Thyroid gland (tissue), 4 donors: ENCODE data around the gene KDM5B. TPM values are rescaled to one million over a fixed set of nuclear protein-coding genes. Genes with fewer than 3 reads are reported as not detected.
"Not testable (repeated sequence)": the region's sequence is repeated elsewhere in the genome, so short reads cannot be mapped to it uniquely, and the experiment has no call there.

Experiments used
- DNase-seq, 2 donors: peaks; one replicate each; pipeline ENCODE4 v3.0.0-alpha.2; 2019
- H3K27ac ChIP-seq, 3 donors: fragments of 200-600 bp; sonication (generic); 1 replicate in 2 of 3; 2 replicates in 1 of 3; pipeline ENCODE4 v1.5.1; 2016 to 2019; ENCODE audit warnings: mild to moderate bottlenecking in 1 of 3, moderate library complexity in 1 of 3
- H3K27me3 ChIP-seq: fragments of 200-600 bp; sonication (generic); one replicate; pipeline ENCODE4 v1.5.1; 2019
- H3K36me3 ChIP-seq, 2 donors: fragments of 200-600 bp; sonication (generic); one replicate each; pipeline ENCODE4 v1.5.1; 2016 to 2019
- H3K4me1 ChIP-seq, 2 donors: fragments of 200-600 bp; sonication (generic); one replicate each; pipeline ENCODE4 v1.5.1; 2017 to 2019
- H3K4me3 ChIP-seq, 3 donors: fragments of 200-600 bp; sonication (generic); replicated peaks in 1 of 3; 1 replicate in 2 of 3; 2 replicates in 1 of 3; pipeline ENCODE4 v1.5.1; 2016; ENCODE audit warnings: mild to moderate bottlenecking in 1 of 3
- H3K9me3 ChIP-seq: fragments of 200-600 bp; sonication (generic); one replicate; pipeline ENCODE4 v1.5.1; 2017
- POLR2A ChIP-seq, 2 donors: fragments of 450-650 bp; IDR thresholded peaks; one replicate each; pipeline ENCODE4 v1.6.1; 2017; ENCODE audit warnings: antibody characterized with exemption in 2 of 2, mild to moderate bottlenecking in 2 of 2, moderate library complexity in 1 of 2
- WGBS, 2 donors: methylation state at CpG; one replicate each; pipeline ENCODE4 v1.1.5; 2017; 5-methylcytosine and 5-hydroxymethylcytosine counted together
- intact Hi-C: fragments of 100-400 bp; cut with DNase I; formaldehyde crosslinking; loops from one replicate; pipeline ENCODE4 v1.15.1; 2023
- total RNA-seq, 4 donors: library from RNA; depleted of rRNA; stranded (reverse); fragments of >200 nt; gene quantifications; one replicate each; pipeline ENCODE4 v1.2.3, GENCODE V29; 2016
- TF ChIP-seq, protein P1 (sequence below), 6 experiments: fragments of 200-600 bp in 3 of 6; fragments of 450-650 bp in 3 of 6; sonication (generic) in 3 of 6; IDR thresholded peaks; one replicate each; pipeline ENCODE4 v1.5.1; 2016 to 2019; ENCODE audit warnings: antibody characterized with exemption in 6 of 6, mild to moderate bottlenecking in 2 of 6, inconsistent platforms in 1 of 6, moderate library complexity in 1 of 6

Gene KDM5B
- total RNA-seq, 4 donors from 2014 or later, result 53.1 to 78.5 (median 61.2) TPM

- intact Hi-C loops, result no loop called here
- no peak for DNase-seq
- Histone ChIP-seq H3K27ac (no peak overlapping the region), H3K27me3 (no peaks in the 10 kb centered on the region), H3K4me1 (no peaks in the 10 kb centered on the region), H3K36me3 (no peaks in the 10 kb centered on the region), H3K9me3 (no peaks in the 10 kb centered on the region), H3K4me3 (no peak overlapping the region)
- TF ChIP-seq POLR2A (IDR thresholded peaks at IDR 0.05), result no peak
- 80 to 89% methylated on average over 10 of the region's 10 CpGs for WGBS, 2 donors
Observed at GRCh38 chr1:202834771-202835547, 26.7 kb upstream of the KDM5B start.

DNA sequence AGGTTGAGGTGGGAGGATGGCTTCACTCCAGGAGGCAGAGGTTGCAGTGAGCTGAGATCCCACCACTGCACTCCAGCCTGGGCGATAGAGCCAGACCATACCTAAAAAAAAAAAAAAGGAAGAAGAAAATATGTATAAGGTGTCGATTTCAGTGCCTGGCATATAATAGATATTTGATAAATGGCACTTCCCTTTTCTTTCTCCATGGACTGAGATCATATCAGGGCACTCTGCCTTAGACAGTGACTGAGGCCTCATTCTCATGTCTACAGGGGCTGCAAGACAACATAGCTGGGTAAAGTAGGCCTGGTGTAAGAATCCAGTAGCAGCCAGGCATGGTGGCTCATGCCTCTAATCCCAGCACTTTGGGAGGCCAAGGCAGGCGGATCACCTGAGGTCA lies 23.7 kb upstream of the KDM5B start:
- Histone ChIP-seq H3K36me3 (no peaks in the 10 kb centered on the region), H3K27ac (no peak overlapping the region), H3K4me1 (no peaks in the 10 kb centered on the region), H3K9me3 (no peaks in the 10 kb centered on the region), H3K4me3 (no peak overlapping the region), H3K27me3 (no peaks in the 10 kb centered on the region)
- intact Hi-C loops, result no loop called here
- no peak for TF ChIP-seq POLR2A (IDR thresholded peaks at IDR 0.05)
- TF ChIP-seq, protein P1, sequence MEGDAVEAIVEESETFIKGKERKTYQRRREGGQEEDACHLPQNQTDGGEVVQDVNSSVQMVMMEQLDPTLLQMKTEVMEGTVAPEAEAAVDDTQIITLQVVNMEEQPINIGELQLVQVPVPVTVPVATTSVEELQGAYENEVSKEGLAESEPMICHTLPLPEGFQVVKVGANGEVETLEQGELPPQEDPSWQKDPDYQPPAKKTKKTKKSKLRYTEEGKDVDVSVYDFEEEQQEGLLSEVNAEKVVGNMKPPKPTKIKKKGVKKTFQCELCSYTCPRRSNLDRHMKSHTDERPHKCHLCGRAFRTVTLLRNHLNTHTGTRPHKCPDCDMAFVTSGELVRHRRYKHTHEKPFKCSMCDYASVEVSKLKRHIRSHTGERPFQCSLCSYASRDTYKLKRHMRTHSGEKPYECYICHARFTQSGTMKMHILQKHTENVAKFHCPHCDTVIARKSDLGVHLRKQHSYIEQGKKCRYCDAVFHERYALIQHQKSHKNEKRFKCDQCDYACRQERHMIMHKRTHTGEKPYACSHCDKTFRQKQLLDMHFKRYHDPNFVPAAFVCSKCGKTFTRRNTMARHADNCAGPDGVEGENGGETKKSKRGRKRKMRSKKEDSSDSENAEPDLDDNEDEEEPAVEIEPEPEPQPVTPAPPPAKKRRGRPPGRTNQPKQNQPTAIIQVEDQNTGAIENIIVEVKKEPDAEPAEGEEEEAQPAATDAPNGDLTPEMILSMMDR (IDR thresholded peaks at IDR 0.05), result no peak
- no peak for DNase-seq
- WGBS, 2 donors, result 91 to 93% methylated on average over 3 of the region's 3 CpGs

- H3K27me3 ChIP-seq, intact Hi-C loops, H3K36me3 ChIP-seq, H3K9me3 ChIP-seq, H3K4me3 ChIP-seq, DNase-seq, H3K27ac ChIP-seq, H3K4me1 ChIP-seq: not testable (repeated sequence)
- 95 to 96% methylated on average over 9 of the region's 9 CpGs for WGBS, 2 donors
Observed at GRCh38 chr1:202829223-202829622, 21.0 kb upstream of the KDM5B start.

DNA sequence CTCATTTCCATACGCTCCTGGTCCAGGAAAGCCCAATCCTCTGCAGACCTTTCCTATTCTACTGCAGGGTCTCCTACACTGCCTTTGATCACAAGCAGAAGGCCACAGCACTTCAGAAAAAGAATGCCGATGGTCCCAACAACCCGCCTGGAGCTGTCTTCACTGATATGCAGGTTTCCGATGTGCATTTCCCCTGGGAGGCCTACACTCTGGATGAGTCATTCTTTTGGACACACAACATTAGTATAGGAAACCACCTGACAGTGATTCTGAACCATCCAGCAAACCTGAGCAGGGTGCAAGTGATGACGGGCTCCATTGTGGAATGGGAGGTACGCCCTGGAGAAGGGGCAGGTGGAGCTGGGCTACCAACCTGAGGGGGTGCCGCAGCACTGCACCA lies 17.5 kb upstream of the KDM5B start:
- Histone ChIP-seq H3K9me3 (no peaks in the 10 kb centered on the region), H3K36me3 (no peaks in the 10 kb centered on the region), H3K4me1 (no peaks in the 10 kb centered on the region), H3K4me3 (no peak overlapping the region), H3K27ac (no peak overlapping the region), H3K27me3 (no peaks in the 10 kb centered on the region)
- no peak for DNase-seq
- 93 to 95% methylated on average over 7 of the region's 7 CpGs for WGBS, 2 donors
- TF ChIP-seq POLR2A (IDR thresholded peaks at IDR 0.05), result no peak
- TF ChIP-seq, protein P1 (IDR thresholded peaks at IDR 0.05), result no peak
- intact Hi-C loops, result no loop called here

- intact Hi-C loops, result no loop called here
- TF ChIP-seq POLR2A (IDR thresholded peaks at IDR 0.05), result no peak
- TF ChIP-seq, protein P1 (IDR thresholded peaks at IDR 0.05), result no peak
Observed at GRCh38 chr1:202821467-202821866, 13.2 kb upstream of the KDM5B start.

DNA sequence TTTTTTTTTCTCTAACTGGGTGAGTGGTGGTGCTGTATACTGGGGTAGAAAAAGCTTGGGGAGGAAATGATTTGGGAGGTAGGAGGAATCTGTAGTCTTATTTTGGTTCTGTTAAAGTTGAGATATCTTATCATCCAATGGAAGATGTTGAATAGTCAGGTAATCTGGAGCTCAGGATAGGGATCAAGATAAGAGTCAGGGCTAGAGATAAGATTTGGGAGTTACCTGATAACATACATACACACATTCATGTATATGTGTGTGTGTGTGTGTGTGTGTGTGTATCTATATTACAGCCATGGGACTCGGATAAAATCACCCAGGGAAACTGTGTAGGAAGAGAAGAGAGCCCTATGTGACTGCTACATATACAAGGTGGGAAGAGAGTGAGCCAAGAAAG lies 10.6 kb upstream of the KDM5B start:
- no peak for TF ChIP-seq POLR2A (IDR thresholded peaks at IDR 0.05)
- TF ChIP-seq, protein P1 (IDR thresholded peaks at IDR 0.05), result no peak
- H3K27ac ChIP-seq, result no peak overlapping the region
- 82 to 84% methylated on average over 1 of the region's 1 CpG for WGBS, 2 donors
- H3K4me3 ChIP-seq, result no peak overlapping the region
- no peaks in the 10 kb centered on the region for H3K9me3 ChIP-seq
- no peaks in the 10 kb centered on the region for H3K4me1 ChIP-seq
- no peaks in the 10 kb centered on the region for H3K27me3 ChIP-seq
- DNase-seq, result no peak
- intact Hi-C loops, result no loop called here
- H3K36me3 ChIP-seq, result no peaks in the 10 kb centered on the region

More at GRCh38 chr1:202821467-202821866, 13.2 kb upstream of the KDM5B start:
- Histone ChIP-seq H3K27ac (no peak overlapping the region), H3K4me1 (no peaks in the 10 kb centered on the region), H3K36me3 (no peaks in the 10 kb centered on the region), H3K9me3 (no peaks in the 10 kb centered on the region), H3K4me3 (no peak overlapping the region), H3K27me3 (no peaks in the 10 kb centered on the region)
- WGBS, 2 donors, result 56 to 63% methylated on average over 2 of the region's 2 CpGs
- no peak for DNase-seq
